HepG2 (cell line): Measurements from ENCODE around the gene NAV2. TPM values are rescaled to one million over a fixed set of nuclear protein-coding genes. Genes with fewer than 3 reads are reported as not detected.
A peak's percentile ranks its signal among the peaks of the same experiment; 100 is the strongest.

Experiments
- ARID3A ChIP-seq: IDR thresholded peaks from 2 replicates; pipeline ENCODE4 v1.6.1; 2012; ENCODE audit warnings: low read depth, low read length, improper control_type of control experiment
- BRCA1 ChIP-seq: sonication (generic); formaldehyde crosslinking; IDR thresholded peaks from 2 replicates; pipeline ENCODE4 v1.4.0; 2020; ENCODE audit warnings: missing genetic modification reagents
- CBX5 ChIP-seq: sonication (generic); formaldehyde crosslinking; IDR thresholded peaks from 2 replicates; pipeline ENCODE4 v1.4.0; 2020; ENCODE audit warnings: missing genetic modification reagents, borderline replicate concordance
- DRAP1 ChIP-seq: IDR thresholded peaks from 2 replicates; pipeline ENCODE4 v1.6.1; 2016; ENCODE audit warnings: missing genetic modification reagents, missing compliant biosample characterization
- GPBP1L1 ChIP-seq: sonication (generic); formaldehyde crosslinking; IDR thresholded peaks from 2 replicates; pipeline ENCODE4 v1.5.0; 2020; ENCODE audit warnings: mild to moderate bottlenecking, missing genetic modification reagents
- HDAC6 ChIP-seq: fragments of 200-600 bp; sonication (generic); IDR thresholded peaks from 2 replicates; pipeline ENCODE4 v1.7.0; 2017; ENCODE audit warnings: mild to moderate bottlenecking, antibody characterized with exemption, low read length, low read depth
- HMGA1 ChIP-seq: sonication (generic); formaldehyde crosslinking; conservative IDR thresholded peaks from 2 replicates; pipeline ENCODE4 v1.4.0; 2020; ENCODE audit warnings: missing genetic modification reagents
- HOXD1 ChIP-seq: sonication (generic); formaldehyde crosslinking; IDR thresholded peaks from 2 replicates; pipeline ENCODE4 v1.5.0; 2020; ENCODE audit warnings: missing genetic modification reagents
- IKZF4 ChIP-seq: sonication (generic); formaldehyde crosslinking; IDR thresholded peaks from 2 replicates; pipeline ENCODE4 v1.5.1; 2020; ENCODE audit warnings: borderline replicate concordance, mild to moderate bottlenecking, low read depth, missing genetic modification reagents; ENCODE audit errors: not compliant biosample characterization
- KDM6A ChIP-seq: IDR thresholded peaks from 2 replicates; pipeline ENCODE4 v1.6.1; 2016; ENCODE audit warnings: low read depth
- KLF15 ChIP-seq: sonication (generic); formaldehyde crosslinking; IDR thresholded peaks from 2 replicates; pipeline ENCODE4 v1.8.1; 2023; ENCODE audit warnings: borderline replicate concordance, mild to moderate bottlenecking, inconsistent platforms, missing genetic modification reagents, mixed read lengths
- PAWR ChIP-seq: sonication (generic); formaldehyde crosslinking; IDR thresholded peaks from 2 replicates; pipeline ENCODE4 v1.4.0; 2020; ENCODE audit warnings: missing genetic modification reagents, mild to moderate bottlenecking, borderline replicate concordance
- PRPF4 ChIP-seq: fragments of 200-400 bp; formaldehyde crosslinking; IDR thresholded peaks from 2 replicates; pipeline ENCODE4 v1.6.1; 2016; ENCODE audit warnings: low read length, low read depth; ENCODE audit not compliant: poor library complexity, severe bottlenecking
- RNF219 ChIP-seq: sonication (generic); formaldehyde crosslinking; IDR thresholded peaks from 2 replicates; pipeline ENCODE4 v1.5.0; 2020; ENCODE audit warnings: mild to moderate bottlenecking, missing genetic modification reagents
- RXRB ChIP-seq: IDR thresholded peaks from 2 replicates; pipeline ENCODE4 v1.6.1; 2016; ENCODE audit warnings: borderline replicate concordance, missing genetic modification reagents, missing compliant biosample characterization
- SAFB2 ChIP-seq: sonication (generic); formaldehyde crosslinking; IDR thresholded peaks from 2 replicates; pipeline ENCODE4 v1.5.1; 2020; ENCODE audit warnings: missing genetic modification reagents, low read depth, mild to moderate bottlenecking, borderline replicate concordance
- TP53 ChIP-seq: sonication (generic); formaldehyde crosslinking; conservative IDR thresholded peaks from 2 replicates; pipeline ENCODE4 v1.4.0; 2020; ENCODE audit warnings: missing genetic modification reagents
- ZFYVE20 ChIP-seq: sonication (generic); formaldehyde crosslinking; IDR thresholded peaks from 2 replicates; pipeline ENCODE4 v1.8.0; 2023; ENCODE audit warnings: low read depth, mild to moderate bottlenecking, moderate library complexity, missing genetic modification reagents, borderline replicate concordance
- ZNF335 ChIP-seq: sonication (generic); formaldehyde crosslinking; IDR thresholded peaks from 2 replicates; pipeline ENCODE4 v1.4.0; 2020; ENCODE audit warnings: missing genetic modification reagents
- ZNF468 ChIP-seq: sonication (generic); formaldehyde crosslinking; IDR thresholded peaks from 2 replicates; pipeline ENCODE4 v1.8.0; 2022; ENCODE audit warnings: mild to moderate bottlenecking, moderate library complexity, missing genetic modification reagents
- ZNF530 ChIP-seq: sonication (generic); formaldehyde crosslinking; IDR thresholded peaks from 2 replicates; pipeline ENCODE4 v1.5.0; 2020; ENCODE audit warnings: low read depth, mild to moderate bottlenecking, missing genetic modification reagents
- ZNF674 ChIP-seq: sonication (generic); formaldehyde crosslinking; IDR thresholded peaks from 2 replicates; pipeline ENCODE4 v1.5.0; 2020; ENCODE audit warnings: low read depth, mild to moderate bottlenecking, missing genetic modification reagents
- ZNF768 ChIP-seq: sonication (generic); formaldehyde crosslinking; IDR thresholded peaks from 2 replicates; pipeline ENCODE4 v1.4.0; 2020; ENCODE audit warnings: missing genetic modification reagents
- ZSCAN12 ChIP-seq: sonication (generic); formaldehyde crosslinking; IDR thresholded peaks from 2 replicates; pipeline ENCODE4 v1.9.0; 2021; ENCODE audit warnings: mild to moderate bottlenecking, missing genetic modification reagents
- polyA plus RNA-seq, 8 experiments: library from polyadenylated mRNA; depleted of rRNA in 3 of 8; stranded (reverse) in 7 of 8; unstranded in 1 of 8; fragments of >200 nt; fragmentation: Illumina TruSeq in 4 of 8; extraction: Trizol in 4 of 8; gene quantifications; 2 replicates each; pipeline versions ENCODE4 v1.2.1 to v1.2.3, GENCODE V29; 2011 to 2016; ENCODE audit warnings: low read depth in 4 of 8, missing spikeins in 1 of 8, mixed read lengths in 1 of 8; ENCODE audit not compliant: insufficient read depth in 1 of 8
- total RNA-seq, 5 experiments: library from RNA; depleted of rRNA; stranded (reverse); fragments of >200 nt; fragmentation: Illumina TruSeq; extraction: Trizol; gene quantifications; 2 replicates each; pipeline ENCODE4 v1.2.3, GENCODE V29; 2016; ENCODE audit warnings: low read depth in 1 of 5

The NAV2 gene
- total and polyA plus RNA-seq, 2 of the 13 experiments (the other 11 are each of a cell fraction or from before 2014, with no cell fraction given), result 9.3 to 34.6 TPM

DNA sequence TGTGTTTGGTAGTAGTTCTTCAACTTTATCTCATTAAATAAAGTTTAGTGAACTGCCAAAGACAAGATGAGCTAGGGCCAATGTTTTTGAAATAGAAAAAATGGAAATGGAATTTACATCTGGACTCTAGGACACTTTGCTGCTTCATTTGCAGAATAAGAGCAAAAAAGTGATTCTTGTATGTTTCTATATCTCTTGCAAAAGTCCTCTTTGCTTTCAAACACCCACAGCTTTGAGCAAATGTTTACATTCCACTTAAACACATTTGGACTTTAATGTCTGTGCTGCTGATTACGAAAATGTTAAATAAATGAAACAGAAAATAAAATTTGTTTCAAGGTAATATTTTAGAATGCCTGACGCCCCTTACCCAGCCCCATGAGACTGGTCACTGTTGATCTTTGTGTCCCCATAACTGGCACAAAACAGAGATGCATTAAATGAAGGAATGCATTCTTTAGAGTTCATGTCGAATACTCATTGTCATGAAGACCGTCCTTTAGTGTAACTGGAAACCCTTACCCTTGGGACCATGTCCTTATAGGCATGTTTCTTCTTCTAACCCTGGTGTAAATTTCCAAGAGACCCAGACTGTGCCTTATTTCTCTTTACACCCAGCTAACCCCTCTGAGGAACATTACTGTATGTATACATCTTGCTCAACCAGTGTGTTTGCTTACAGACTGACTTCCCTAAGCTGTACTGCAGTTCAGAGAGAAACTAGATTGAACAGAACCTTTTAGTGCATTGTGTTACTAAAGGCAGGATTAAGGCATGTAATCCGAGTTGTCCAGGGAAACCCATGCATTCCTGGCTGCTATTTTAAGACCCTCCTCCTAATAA, 199.7 kb downstream of the NAV2 start (continued):
- TF ChIP-seq IKZF4 (CRISPR knock-in tag) (no peak), ZSCAN12 (no peak), PRPF4 (no peak), PAWR (CRISPR knock-in tag) (no peak), ZNF674 (no peak), ZNF768 (no peak), BRCA1 (no peak), ZNF335 (CRISPR knock-in tag) (no peak), KLF15 (CRISPR knock-in tag) (no peak), ARID3A (peak; percentile 64; the same call in 1 of the 2 replicates), RXRB (CRISPR knock-in tag) (no peak), GPBP1L1 (CRISPR knock-in tag) (no peak), RNF219 (CRISPR knock-in tag) (no peak), TP53 (CRISPR knock-in tag) (no peak), HOXD1 (CRISPR knock-in tag) (no peak), ZFYVE20 (CRISPR knock-in tag) (no peak), KDM6A (CRISPR knock-in tag) (peak; percentile 55; the same call in 1 of the 2 replicates), DRAP1 (CRISPR knock-in tag) (peak; percentile 18; the same call in 1 of the 2 replicates), SAFB2 (CRISPR knock-in tag) (no peak), CBX5 (CRISPR knock-in tag) (no peak), HDAC6 (no peak), HMGA1 (no peak), ZNF530 (CRISPR knock-in tag) (no peak), ZNF468 (CRISPR knock-in tag) (no peak)
